Occipital lobe (tissue), 2 donors: Measurements from ENCODE around the gene COX7A2. TPM values are rescaled to one million over a fixed set of nuclear protein-coding genes. Genes with fewer than 3 reads are reported as not detected.

Source experiments
- DNase-seq: peaks from one replicate; lab custom pipeline; 2025; lab: John Stamatoyannopoulos, UW
- total RNA-seq: library from RNA; depleted of rRNA; stranded (reverse); fragments of >200 nt; gene quantifications from one replicate; pipeline ENCODE4 v1.2.3, GENCODE V29; 2014

COX7A2 gene
- total RNA-seq, 1 donor from 2014 or later = 129 TPM

GRCh38 chr6:75221116-75221515, 22.5 kb downstream of the COX7A2 start:
- DNase-seq = no peak

GRCh38 chr6:75220357-75220756, 23.2 kb downstream of the COX7A2 start:
- no peak for DNase-seq

- DNase-seq = no peak
These were observed 24.3 kb downstream of the COX7A2 start for GRCh38 chr6:75219263-75219662.

GRCh38 chr6:75217193-75217592, 26.4 kb downstream of the COX7A2 start:
- no peak for DNase-seq

- DNase-seq = no peak
These were observed 28.3 kb downstream of the COX7A2 start for GRCh38 chr6:75215291-75215690.

GRCh38 chr6:75213732-75214131, 29.9 kb downstream of the COX7A2 start:
- no peak for DNase-seq

- no peak for DNase-seq
These were observed 30.5 kb downstream of the COX7A2 start for GRCh38 chr6:75213112-75213511.

GRCh38 chr6:75211920-75212590, 31.5 kb downstream of the COX7A2 start:
- DNase-seq = no peak

GRCh38 chr6:75210885-75211739, 32.5 kb downstream of the COX7A2 start:
- no peak for DNase-seq

GRCh38 chr6:75209184-75209723, 34.3 kb downstream of the COX7A2 start:
- no peak for DNase-seq

- peak; percentile 77 for DNase-seq
These were observed 35.1 kb downstream of the COX7A2 start for GRCh38 chr6:75208298-75209183.

- DNase-seq = no peak
These were observed 36.8 kb downstream of the COX7A2 start for GRCh38 chr6:75206576-75207342.

GRCh38 chr6:75205776-75206575, 37.6 kb downstream of the COX7A2 start, which contains the start of gene COL12A1:
TSS of gene COL12A1 (minus strand) at chr6:75206053. CDS start at chr6:75202792, 3,261 bp downstream.
- DNase-seq = peak; percentile 16

GRCh38 chr6:75204959-75205775, 38.4 kb downstream of the COX7A2 start:
- peak; percentile 6 for DNase-seq

GRCh38 chr6:75204217-75204958, 39.2 kb downstream of the COX7A2 start:
- peak; percentile 56 for DNase-seq

GRCh38 chr6:75203721-75204120, 39.9 kb downstream of the COX7A2 start:
- no peak for DNase-seq

- DNase-seq = no peak
These were observed 40.9 kb downstream of the COX7A2 start for GRCh38 chr6:75202676-75203131.
